BE2C (cell line): Measurements from ENCODE around the gene GPR3.
"Not testable (repeated sequence)": the region's sequence is repeated elsewhere in the genome, so short reads cannot be mapped to it uniquely, and the experiment has no call there.

Experiments used
- DNase-seq: peaks from one replicate; pipeline ENCODE4 v3.0.0-alpha.2; 2020
- H3K27me3 ChIP-seq: fragments of 250-450 bp; sonication (Bioruptor Pico); 2 replicates; pipeline ENCODE4 v1.5.1; 2020; ENCODE audit warnings: mild to moderate bottlenecking
- H3K36me3 ChIP-seq: fragments of 250-450 bp; sonication (Bioruptor Pico); 2 replicates; pipeline ENCODE4 v1.5.1; 2020; ENCODE audit warnings: mild to moderate bottlenecking
- H3K4me1 ChIP-seq: fragments of 250-450 bp; sonication (Bioruptor Pico); 2 replicates; pipeline ENCODE4 v1.5.1; 2020
- H3K4me3 ChIP-seq: 2 replicates; pipeline ENCODE4 v1.5.1; 2011; ENCODE audit warnings: low read depth, low read length
- H3K9me3 ChIP-seq: fragments of 250-450 bp; sonication (Bioruptor Pico); 2 replicates; pipeline ENCODE4 v1.5.1; 2020
- TF ChIP-seq, protein P1 (sequence below): IDR thresholded peaks from 2 replicates; pipeline ENCODE4 v1.5.1; 2012; ENCODE audit warnings: mild to moderate bottlenecking, low read depth, low read length

Gene GPR3

DNA sequence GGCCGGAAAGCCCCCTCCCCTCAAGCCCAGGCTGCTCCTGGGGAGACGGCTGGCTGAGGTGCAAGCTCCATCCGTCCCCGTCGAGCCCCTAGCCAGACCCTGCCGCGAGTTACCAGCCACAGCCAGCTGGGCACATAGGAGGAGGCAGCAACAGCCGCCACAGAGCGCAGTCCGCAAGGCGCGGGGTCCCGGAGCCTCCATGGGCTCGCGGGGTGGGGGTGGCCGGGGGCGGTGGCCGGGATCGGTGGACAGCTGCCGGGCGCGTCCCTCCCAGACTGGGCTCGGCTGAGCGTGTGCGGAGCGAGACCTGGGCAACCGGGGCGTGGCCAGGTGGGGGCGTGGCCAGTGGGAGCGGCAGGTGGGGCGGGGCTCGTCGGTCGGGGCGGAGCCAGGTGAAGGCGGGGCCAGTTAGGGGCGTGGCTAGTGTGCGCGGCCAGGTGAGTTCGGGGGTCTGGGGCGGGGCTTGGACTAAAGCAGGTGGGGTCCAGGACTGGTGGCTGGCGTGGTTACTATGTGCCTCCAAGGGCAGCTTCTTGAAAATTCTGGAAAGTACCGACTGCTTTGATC is 9.3 kb upstream of the GPR3 start, which contains the start of gene CD164L2:
Gene CD164L2, minus strand, starts transcription at position 295 of the 567 bp plus-strand sequence. Its CDS starts 94 bp downstream, at position 201.
- Histone ChIP-seq H3K4me1 (no peaks in the 10 kb centered on the region), H3K9me3 (no peaks in the 10 kb centered on the region), H3K36me3 (no peaks in the 10 kb centered on the region), H3K4me3 (no peak within 1 kb of the TSS), H3K27me3 (no peaks in the 10 kb centered on the region)
- TF ChIP-seq, protein P1, sequence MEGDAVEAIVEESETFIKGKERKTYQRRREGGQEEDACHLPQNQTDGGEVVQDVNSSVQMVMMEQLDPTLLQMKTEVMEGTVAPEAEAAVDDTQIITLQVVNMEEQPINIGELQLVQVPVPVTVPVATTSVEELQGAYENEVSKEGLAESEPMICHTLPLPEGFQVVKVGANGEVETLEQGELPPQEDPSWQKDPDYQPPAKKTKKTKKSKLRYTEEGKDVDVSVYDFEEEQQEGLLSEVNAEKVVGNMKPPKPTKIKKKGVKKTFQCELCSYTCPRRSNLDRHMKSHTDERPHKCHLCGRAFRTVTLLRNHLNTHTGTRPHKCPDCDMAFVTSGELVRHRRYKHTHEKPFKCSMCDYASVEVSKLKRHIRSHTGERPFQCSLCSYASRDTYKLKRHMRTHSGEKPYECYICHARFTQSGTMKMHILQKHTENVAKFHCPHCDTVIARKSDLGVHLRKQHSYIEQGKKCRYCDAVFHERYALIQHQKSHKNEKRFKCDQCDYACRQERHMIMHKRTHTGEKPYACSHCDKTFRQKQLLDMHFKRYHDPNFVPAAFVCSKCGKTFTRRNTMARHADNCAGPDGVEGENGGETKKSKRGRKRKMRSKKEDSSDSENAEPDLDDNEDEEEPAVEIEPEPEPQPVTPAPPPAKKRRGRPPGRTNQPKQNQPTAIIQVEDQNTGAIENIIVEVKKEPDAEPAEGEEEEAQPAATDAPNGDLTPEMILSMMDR = no peak
- no peak for DNase-seq

DNA sequence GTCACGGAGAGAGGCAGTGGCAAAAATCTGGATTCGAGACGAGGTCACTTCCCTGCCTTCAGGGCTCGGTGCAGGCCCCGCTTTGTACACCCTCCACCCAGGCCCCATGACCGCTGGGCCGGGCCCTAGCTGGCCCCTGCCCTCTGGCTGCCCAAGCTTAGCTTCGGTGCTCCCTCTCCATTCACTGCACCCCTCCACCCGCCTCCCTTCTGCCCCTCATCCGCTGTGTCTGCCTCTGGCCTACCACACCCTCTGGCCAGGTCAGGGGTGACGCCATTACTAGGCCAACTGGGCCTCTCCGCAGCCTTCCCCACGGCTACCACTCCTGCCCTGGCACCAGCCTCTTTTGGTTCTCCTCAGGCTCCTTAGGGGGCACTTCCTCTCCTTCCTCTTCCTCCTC is 8.8 kb upstream of the GPR3 start:
- Histone ChIP-seq H3K9me3 (no peaks in the 10 kb centered on the region), H3K36me3 (no peaks in the 10 kb centered on the region), H3K4me3 (no peak overlapping the region), H3K27me3 (no peaks in the 10 kb centered on the region), H3K4me1 (no peaks in the 10 kb centered on the region)
- no peak for DNase-seq
- TF ChIP-seq, protein P1 = no peak

DNA sequence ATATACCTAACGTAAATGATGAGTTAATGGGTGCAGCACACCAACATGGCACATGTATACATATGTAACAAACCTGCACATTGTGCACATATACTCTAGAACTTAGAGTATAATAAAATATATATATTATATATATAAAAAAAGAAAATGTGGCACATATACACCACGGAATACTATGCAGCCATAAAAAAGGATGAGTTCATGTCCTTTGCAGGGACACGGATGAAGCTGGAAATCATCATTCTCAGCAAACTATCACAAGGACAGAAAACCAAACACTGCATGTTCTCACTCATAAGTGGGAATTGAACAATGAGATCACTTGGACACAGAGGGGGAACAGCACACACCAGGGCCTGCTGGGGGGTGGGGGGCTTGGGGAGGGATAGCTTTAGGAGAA is 7.6 kb upstream of the GPR3 start:
- not testable (repeated sequence) for H3K4me3 ChIP-seq, H3K4me1 ChIP-seq

DNA sequence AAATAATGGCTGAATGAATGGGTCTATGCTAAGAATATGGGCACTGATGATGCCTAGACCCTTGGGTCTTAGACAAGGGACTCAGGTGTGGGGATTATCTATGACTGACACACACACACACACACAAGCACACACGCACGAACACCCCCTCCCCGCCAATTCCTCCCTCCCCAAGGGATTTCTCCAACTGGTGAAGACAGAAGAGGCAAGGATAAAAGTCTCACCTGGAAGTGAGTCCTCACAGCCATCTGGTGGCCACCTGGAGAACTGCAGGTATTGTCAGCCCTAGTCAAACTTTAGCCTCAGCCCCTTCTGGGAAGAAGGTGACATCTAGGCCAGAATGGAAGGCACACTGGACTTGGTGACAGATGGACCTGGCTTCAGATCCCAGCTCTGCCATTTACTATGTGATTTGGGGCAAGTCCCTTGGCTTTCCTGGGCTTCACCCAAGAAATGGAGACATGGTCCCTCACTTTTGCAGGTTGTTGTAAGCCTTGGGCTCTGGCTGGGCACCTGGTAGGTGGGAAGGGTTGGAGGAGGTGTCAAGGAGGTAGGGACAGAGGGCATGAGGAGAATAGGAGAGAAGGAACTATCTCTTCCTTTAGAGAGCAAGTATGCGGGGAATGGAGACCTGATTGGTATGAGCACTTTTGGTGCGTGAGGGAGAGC is 4.0 kb upstream of the GPR3 start:
- Histone ChIP-seq H3K9me3 (no peaks in the 10 kb centered on the region), H3K4me3 (no peak overlapping the region), H3K36me3 (no peaks in the 10 kb centered on the region), H3K27me3 (no peaks in the 10 kb centered on the region), H3K4me1 (peaks cover 4% of the 10 kb centered on the region; the same call in 1 of the 2 replicates)
- TF ChIP-seq, protein P1 = peak; percentile 79
- peak; percentile 55 for DNase-seq

More for the DNA sequence above, 7.6 kb upstream of the GPR3 start:
- not testable (repeated sequence) for DNase-seq, H3K36me3 ChIP-seq, H3K9me3 ChIP-seq, H3K27me3 ChIP-seq

DNA sequence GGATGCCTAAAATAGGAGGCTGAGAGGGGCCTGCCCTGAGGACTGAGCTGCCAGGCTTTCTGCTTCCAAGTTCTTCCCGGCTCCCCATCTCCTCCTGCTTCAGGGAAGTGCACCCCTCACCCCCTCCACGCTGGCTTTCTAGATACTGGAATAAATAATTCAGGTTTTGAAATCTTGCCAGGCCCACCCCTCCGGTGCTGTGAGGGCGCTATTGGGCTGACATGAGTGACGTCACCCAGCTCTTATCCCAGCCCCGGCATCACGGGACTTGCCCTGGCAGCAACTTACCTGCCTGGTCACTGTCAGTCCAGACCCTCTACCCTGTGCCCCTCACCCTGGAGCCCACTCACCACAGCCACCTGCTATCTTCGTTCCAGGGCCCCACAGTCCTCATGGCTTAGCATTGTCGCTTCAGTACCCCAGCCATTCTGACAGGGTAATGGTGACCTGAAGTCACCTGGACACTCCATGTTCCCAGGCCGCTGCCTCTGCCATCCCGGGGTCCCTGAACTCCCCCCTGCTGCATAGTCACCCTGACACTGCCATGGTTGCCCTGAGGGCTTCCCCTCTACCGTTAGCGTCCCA is 819 bp upstream of the GPR3 start:
- TF ChIP-seq, protein P1 = no peak
- Histone ChIP-seq H3K9me3 (no peaks in the 10 kb centered on the region), H3K4me3 (no peak overlapping the region), H3K4me1 (peaks cover 4% of the 10 kb centered on the region; the same call in 1 of the 2 replicates), H3K36me3 (no peaks in the 10 kb centered on the region), H3K27me3 (no peaks in the 10 kb centered on the region)
- no peak for DNase-seq

DNA sequence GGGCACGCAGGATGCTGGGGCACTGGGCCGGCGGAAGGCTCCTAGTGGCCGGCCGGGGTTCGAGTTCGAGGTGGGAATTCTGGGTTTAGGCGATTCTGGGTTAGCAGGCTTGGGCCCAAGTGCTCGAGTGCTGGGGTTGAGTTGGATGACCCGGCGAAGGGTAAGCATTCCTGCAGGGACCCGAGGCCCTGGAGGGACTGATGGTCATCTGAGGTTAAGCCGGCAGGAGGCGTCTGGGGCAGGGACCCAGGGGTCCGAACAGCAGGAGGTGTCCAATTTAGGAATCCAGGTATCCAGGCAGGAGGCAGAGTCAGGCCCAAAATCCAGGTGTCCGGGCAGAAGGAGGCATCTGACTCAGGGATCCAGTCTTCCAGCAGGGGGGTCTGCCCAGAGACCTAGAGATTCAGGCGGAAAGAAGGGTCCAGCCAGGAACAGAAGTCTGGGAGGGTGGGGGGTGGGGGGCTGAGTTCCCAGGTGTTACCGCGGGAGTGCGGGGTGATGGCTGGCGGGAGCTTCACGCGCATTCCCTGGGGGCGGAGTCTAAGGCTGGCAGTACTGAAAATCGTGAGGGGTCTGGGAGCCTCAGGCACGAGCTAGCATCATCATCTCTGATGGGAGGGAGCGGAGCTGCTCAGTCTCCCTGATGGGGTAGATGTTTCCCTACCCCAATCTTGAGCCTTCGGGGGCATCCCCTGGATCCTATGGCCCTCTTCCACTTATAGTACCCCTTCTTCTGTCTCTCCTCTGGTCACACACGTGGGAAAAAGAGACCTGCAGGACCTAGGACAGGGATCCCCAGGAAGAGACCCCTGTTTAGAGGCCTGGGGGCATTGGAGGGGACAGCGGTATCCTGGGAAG is 585 bp downstream of the GPR3 start:
- DNase-seq = no peak
- H3K27me3 ChIP-seq = no peaks in the 10 kb centered on the region
- peaks cover 4% of the 10 kb centered on the region; the same call in 1 of the 2 replicates for H3K4me1 ChIP-seq
- H3K9me3 ChIP-seq = no peaks in the 10 kb centered on the region
- no peaks in the 10 kb centered on the region for H3K36me3 ChIP-seq
- TF ChIP-seq, protein P1 = peak; percentile 28; the same call in 1 of the 2 replicates
- H3K4me3 ChIP-seq = peak overlapping the region; percentile 70
